Measurements from ENCODE around the gene ESPL1.

DNA sequence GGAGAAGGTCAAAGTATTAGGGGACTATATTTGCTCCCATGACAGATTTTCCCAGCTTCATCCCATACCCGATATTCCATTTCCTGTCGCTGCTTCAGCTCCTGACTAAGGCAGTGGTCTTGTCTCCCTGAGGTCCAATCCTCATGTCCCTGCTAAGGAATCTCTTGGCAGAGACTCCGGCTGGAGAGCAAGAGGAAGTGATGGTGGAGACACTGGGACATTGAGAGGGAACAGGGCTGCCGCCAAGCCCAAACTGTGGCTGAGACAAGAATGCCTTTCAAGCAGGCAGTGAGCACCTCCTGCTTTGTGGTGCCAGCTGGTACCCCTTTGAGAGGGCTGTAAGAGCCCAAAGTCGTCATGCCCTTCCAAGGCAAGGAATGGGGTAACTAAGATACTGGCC is 62.6 kb downstream of the ESPL1 start:
- TF ChIP-seq, protein P1, sequence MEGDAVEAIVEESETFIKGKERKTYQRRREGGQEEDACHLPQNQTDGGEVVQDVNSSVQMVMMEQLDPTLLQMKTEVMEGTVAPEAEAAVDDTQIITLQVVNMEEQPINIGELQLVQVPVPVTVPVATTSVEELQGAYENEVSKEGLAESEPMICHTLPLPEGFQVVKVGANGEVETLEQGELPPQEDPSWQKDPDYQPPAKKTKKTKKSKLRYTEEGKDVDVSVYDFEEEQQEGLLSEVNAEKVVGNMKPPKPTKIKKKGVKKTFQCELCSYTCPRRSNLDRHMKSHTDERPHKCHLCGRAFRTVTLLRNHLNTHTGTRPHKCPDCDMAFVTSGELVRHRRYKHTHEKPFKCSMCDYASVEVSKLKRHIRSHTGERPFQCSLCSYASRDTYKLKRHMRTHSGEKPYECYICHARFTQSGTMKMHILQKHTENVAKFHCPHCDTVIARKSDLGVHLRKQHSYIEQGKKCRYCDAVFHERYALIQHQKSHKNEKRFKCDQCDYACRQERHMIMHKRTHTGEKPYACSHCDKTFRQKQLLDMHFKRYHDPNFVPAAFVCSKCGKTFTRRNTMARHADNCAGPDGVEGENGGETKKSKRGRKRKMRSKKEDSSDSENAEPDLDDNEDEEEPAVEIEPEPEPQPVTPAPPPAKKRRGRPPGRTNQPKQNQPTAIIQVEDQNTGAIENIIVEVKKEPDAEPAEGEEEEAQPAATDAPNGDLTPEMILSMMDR (conservative IDR thresholded peaks at IDR 0.05): no peak
- no peak for TF ChIP-seq ZFX (IDR thresholded peaks at IDR 0.05)
